Measurements from ENCODE around the gene PDLIM3.
A peak's percentile ranks its signal among the peaks of the same experiment; 100 is the strongest.
"Not testable (repeated sequence)": the region's sequence is repeated elsewhere in the genome, so short reads cannot be mapped to it uniquely, and the experiment has no call there.

Gene PDLIM3

GRCh38 chr4:185534866-185535611 lies at the start of gene PDLIM3:
Gene PDLIM3, minus strand, starts transcription at chr4:185535507. Its CDS starts 73 bp downstream, at chr4:185535434.
- no peak for DNase-seq (ENCODE audit: low spot score)

GRCh38 chr4:185583813-185584212 lies 48.5 kb upstream of the PDLIM3 start:
- no peak for DNase-seq (ENCODE audit: low spot score)

GRCh38 chr4:185582651-185583400 lies 47.5 kb upstream of the PDLIM3 start:
- DNase-seq (ENCODE audit: low spot score), result no peak

GRCh38 chr4:185580699-185581098 lies 45.4 kb upstream of the PDLIM3 start:
- no peak for DNase-seq (ENCODE audit: low spot score)

GRCh38 chr4:185578284-185578683 lies 43.0 kb upstream of the PDLIM3 start:
- no peak for DNase-seq (ENCODE audit: low spot score)

GRCh38 chr4:185576962-185577950 lies 41.9 kb upstream of the PDLIM3 start:
- no peak for DNase-seq (ENCODE audit: low spot score)

GRCh38 chr4:185576314-185576961 lies 41.1 kb upstream of the PDLIM3 start:
- DNase-seq (ENCODE audit: low spot score), result no peak

GRCh38 chr4:185573651-185574199 lies 38.4 kb upstream of the PDLIM3 start:
- DNase-seq (ENCODE audit: low spot score), result peak; percentile 72

GRCh38 chr4:185570727-185571126 lies 35.4 kb upstream of the PDLIM3 start:
- DNase-seq (ENCODE audit: low spot score), result no peak

- peak; percentile 20 for DNase-seq (ENCODE audit: low spot score)
These were observed 32.4 kb upstream of the PDLIM3 start for GRCh38 chr4:185567381-185568376.

- peak; percentile 55 for DNase-seq (ENCODE audit: low spot score)
These were observed 31.7 kb upstream of the PDLIM3 start for GRCh38 chr4:185566972-185567371.

- DNase-seq (ENCODE audit: low spot score), result no peak
These were observed 31.1 kb upstream of the PDLIM3 start for GRCh38 chr4:185566425-185566824.

- DNase-seq (ENCODE audit: low spot score), result no peak
These were observed 30.4 kb upstream of the PDLIM3 start for GRCh38 chr4:185565696-185566095.

- no peak for DNase-seq (ENCODE audit: low spot score)
These were observed 29.0 kb upstream of the PDLIM3 start for GRCh38 chr4:185564349-185564748.

- no peak for DNase-seq (ENCODE audit: low spot score)
These were observed 27.2 kb upstream of the PDLIM3 start for GRCh38 chr4:185562531-185562930.

- DNase-seq (ENCODE audit: low spot score), result no peak
These were observed 25.0 kb upstream of the PDLIM3 start for GRCh38 chr4:185560316-185560715.

GRCh38 chr4:185559915-185560281 lies 24.6 kb upstream of the PDLIM3 start:
- no peak for DNase-seq (ENCODE audit: low spot score)

- DNase-seq (ENCODE audit: low spot score), result not testable (repeated sequence)
These were observed 24.1 kb upstream of the PDLIM3 start for GRCh38 chr4:185559251-185559914.

GRCh38 chr4:185554365-185555126 lies 19.2 kb upstream of the PDLIM3 start:
- no peak for DNase-seq (ENCODE audit: low spot score)
